Measurements from ENCODE around the gene AP3B1.
"Not testable (repeated sequence)": the region's sequence is repeated elsewhere in the genome, so short reads cannot be mapped to it uniquely, and the experiment has no call there.

Gene AP3B1

DNA sequence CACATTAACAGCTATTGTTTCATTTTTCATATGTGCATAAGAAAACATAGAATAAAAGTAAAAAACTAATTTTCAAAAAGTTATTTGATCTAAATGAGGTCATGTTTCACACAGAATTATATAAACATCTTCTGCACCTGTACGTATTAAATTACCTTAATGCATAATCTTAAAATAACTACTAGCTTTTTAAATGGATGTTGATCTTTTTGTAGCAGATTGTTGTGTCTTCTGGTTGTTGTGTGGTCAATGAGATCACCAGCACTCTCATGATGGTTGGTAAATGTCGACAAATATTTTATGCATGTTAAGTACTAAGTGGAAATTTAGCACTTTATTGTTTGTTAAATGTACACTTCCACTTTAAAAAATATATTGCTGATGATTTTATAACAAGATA, 162.0 kb downstream of the AP3B1 start:
- DNase-seq = no peak

DNA sequence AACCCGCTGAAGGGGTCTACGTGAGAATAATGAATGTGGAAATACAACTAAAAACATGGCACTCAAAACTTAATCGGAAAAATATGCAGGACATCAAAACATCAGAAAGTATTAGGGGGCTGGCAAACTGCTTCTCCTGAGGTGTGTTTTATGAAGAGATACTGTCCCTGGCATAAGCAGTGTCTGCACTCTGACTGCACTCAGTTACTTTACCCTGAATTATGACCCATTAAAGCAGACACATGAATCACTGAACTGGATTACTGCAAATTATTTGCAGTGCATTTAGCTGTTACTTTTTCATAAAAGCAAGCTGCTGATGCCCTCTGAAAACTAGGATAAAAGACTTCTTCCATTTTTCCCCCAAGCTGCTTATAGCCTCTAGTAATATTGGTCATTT, 164.9 kb downstream of the AP3B1 start:
- DNase-seq = no peak

DNA sequence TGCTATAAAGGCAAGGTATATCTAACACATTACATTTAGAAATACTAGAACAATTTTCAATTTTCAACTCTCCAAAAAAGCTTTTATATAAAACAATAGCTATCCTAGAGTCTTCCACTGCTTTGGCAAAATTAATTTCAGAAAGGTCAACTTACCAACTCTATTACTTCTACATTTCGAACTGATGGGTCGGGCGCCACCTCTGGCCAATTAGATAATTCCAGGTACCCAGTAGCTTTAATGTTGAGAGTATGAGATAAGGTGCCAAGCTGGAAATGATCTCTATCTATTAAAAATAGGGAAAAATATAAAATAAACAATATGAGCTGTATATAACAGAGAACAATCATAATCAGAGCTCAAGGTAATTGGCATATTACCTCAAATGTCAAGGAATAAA, 166.6 kb downstream of the AP3B1 start:
- DNase-seq = no peak

DNA sequence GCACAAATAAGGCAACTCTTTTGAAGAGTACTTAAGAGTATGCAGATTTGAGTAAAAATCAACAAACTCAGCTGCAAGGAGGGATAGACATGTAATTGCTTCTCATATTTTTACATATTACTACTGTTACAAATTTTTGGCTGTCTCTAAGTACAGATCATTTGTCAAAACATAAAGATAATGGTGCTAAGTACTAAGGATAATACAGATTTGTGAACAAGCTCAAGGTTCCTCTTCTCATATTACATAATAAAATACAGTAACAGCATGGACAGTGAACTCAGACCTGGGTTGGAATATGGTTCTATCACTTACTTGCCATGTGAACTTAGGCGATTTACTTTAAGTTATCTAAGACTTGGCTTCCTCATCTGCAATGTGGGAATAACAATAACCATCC, 168.0 kb downstream of the AP3B1 start:
- no peak for DNase-seq

DNA sequence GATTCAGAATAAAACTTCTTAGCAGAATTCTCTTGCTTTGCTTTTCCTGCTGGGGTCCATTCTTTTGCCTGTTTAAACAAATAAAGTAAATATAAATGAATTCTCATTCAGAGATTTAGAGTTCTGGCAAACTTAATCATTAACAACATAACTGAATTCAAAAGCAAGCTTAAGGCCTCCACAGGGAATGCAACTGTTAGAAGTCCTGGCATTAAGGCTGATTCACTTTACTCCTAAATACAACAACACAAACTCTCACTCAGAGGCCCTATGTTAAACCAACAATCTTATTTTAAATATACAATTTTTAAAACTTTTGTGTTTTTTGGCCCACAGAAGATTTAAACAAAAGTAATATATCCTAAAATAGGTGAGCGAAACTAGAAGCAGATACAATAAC, 178.3 kb downstream of the AP3B1 start:
- DNase-seq = no peak

DNA sequence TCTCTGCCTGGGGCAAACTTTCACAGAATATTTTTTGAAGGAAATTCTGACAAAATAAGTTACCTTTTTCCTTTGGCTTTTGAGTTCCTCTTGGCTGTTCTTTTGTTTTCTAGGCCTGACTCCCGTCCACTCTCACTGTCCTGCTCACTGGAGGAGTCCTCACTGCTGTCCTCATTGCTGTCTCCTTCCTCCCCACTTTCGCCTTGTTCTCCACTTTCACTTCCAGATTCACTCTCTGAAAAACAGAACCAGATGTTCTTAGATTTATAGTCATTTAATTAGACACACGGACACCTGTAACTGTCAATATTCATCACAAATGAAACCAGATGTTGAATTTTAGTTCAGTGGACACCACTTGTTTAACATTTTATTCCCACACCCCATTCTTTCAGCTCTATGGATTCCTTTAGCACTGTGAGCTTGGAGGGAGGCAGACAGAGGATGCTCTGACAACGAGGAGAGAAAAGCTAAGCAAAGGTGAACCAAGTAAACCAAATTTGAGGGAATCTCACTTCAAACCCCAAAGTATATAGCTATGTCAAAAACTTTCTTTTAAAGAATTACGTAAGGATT, 180.7 kb downstream of the AP3B1 start:
- no peak for DNase-seq

DNA sequence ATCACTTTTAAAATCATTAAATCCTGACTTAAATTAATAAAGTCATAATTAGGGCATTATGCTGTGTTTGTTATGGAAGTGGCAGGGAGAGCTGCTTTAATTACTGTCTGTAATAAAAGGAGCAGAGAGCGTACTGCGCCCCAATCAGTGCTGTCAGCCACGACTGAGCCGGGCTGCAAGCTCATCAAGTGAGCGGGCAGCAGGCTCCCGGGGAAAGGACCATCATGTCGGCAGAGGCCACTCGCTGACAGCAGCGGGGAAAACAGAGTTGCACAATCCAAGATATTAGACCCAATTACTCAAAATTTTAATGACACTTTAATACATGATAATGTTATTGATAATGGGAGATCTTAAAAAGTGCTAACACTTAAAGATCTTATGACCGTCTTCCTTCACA, 181.6 kb downstream of the AP3B1 start:
- DNase-seq = no peak

DNA sequence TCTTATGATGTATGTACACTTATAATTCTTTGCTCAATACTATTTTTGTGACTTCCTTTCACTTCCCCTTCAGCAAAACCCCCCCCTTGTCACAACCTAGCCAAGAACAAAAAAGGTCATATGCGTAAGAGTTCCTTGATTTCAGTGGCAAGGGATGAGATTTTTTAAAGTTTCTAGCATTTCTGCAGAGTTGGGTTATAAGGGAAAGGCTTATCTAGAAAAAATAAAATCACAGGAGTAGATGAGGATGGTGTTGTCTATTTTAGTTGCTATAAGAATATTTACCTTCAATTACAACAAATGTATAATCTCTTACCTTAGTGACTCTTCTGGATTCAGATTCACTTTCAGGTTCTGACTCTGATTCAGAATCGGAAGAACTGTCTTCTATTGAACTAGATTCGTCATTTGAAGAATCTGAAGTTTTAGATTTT, 184.6 kb downstream of the AP3B1 start:
- no peak for DNase-seq

DNA sequence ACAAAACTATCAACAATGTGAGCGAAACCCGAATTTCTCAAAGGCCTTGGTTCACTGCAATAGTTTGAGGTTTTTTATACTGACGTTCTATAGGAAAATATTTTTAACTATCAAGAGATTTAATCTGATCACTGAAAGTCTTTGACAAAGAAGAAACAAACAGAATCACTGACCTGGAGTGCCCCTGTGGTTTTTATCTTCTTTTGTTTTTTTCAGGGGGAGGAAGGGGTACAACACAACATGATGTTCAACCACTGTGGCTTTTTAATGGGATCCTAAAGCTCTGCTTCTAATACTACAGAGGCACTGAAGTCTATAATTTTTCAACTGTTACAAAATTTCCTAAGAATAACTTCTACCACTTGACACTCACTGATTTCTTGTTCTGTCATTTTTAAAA, 185.9 kb downstream of the AP3B1 start:
- DNase-seq = no peak

DNA sequence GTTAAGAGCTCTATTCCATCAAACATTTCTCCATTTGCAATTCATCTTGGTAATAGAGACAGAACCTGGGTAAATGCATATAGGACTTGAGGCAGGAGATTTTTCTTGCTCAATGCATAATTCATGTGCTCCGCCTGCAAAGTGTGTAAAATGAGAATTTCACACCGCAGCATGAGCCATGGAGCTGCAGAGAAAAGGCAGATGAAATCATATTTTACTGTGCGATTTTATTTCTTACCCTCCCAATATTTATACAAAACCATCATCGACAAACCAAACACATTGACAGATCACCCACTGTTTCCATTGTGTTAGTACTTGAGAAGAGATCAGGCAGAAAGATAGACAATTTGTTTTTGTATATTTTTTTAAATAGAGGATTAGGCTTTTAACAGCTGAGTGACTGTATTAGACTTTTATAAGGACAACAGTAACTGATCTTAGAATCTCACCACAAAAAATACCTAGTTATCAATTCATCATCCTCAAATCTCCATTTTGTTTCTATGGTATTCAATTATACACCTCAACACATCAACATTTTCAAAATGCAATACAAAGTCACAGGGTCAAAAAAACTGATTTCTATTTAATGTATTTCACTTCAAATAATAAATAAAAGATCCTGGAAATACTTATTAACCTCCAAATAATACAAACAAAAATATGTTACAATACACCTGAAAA, 191.1 kb downstream of the AP3B1 start:
- DNase-seq = no peak

DNA sequence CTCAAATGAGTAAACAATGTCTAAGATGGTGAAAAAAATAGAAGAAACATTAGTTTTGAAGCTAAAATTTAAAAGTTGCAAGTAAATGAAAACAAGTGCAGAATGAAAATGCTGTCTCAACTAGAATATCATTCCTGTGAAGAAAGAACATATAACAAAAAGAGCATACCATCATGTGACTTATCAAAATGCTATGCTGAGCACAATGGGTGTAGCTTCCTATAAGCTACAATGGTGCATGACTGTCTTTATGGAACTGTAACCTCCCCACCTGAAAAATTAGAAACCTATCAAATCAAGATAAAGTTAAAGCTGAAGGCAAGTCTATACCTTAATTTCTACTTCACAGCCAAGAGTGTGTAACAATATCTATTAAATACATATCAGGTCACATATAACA, 192.0 kb downstream of the AP3B1 start:
- DNase-seq = no peak

DNA sequence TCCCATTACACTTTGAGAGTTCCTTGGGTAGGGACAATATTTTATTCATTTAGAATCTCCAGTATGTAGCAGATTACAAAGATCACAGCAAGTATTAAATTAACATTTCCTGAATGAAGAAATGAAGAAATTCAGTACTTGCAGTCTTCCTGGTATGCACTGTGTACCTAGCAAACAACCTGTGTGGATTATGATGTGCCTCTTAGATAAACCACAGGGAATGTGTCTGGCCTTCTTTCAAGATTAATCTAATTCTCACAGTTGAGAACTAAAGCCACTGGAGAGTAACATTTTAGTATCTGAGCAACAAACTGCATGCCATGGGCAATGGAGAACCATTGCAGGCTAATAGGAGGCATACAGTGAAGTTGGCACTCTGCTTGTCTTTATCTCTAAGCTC, 199.4 kb downstream of the AP3B1 start:
- DNase-seq = no peak

DNA sequence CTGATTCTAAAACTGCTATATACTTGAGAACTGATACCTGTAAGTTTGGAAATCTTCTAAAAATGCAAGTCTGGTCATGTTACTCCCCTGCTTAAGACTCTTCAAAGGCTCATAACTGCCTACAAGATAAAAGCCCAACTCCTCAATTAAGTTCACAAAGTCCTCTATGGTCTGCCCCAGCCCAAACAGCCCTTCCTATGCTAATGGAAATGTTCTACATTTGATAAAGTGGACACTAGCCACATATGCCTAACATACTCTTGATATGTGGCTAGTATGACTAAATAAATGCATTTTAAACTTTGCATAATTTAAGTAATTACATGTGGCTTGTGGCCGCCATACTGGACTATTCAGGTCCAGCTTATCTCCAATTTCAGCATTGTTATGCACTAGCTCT, 204.5 kb downstream of the AP3B1 start:
- DNase-seq = no peak

DNA sequence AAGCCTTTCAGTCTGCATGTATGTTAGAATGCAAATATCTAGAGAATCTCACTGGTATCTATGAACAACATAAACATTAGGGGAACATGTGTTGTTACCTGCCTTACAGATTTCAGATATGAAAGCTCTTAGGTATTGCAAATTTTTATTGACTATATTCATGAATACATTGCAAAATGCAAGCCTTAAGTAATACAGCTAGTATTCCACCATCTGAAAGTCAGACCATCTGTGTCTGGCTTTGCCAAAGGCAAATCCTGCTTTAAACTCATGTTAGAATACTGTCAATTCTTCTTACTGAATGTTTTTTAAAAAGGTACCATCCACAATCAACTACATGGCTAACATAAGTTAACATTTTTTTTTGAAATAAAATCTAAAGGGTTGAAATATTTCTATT, 215.6 kb downstream of the AP3B1 start:
- no peak for DNase-seq

DNA sequence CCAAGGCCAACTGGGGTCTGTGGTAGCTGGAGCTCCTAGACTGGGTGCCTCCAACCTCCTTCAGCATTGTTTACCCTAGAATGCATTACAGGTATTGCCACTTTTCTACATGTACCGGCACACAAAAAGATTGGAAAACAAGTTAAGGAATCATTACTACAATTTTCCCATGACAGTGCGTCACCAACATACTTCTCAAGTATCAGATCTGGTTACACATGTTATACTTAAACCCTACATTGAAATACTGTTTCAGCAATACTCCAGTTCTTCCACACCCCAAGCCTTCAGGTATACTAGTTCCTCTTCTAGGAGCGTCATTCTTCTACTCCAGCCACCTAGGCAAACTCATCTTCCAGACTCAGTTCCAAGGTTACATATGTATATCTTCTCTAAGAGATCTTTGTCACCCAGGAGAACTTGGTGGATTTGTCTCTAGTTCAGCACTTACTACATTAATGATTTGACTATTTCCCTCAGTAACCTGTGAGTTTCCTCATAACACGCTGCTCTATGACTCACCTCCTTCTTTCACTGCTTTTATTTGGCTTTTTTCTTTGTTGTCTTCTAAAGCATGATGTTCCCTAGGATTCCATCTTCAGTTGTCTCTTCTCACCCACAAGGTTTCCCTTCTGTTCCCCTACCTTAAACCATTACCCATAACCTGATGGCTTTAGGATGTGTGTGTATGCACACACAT, 217.0 kb downstream of the AP3B1 start:
- DNase-seq = no peak

DNA sequence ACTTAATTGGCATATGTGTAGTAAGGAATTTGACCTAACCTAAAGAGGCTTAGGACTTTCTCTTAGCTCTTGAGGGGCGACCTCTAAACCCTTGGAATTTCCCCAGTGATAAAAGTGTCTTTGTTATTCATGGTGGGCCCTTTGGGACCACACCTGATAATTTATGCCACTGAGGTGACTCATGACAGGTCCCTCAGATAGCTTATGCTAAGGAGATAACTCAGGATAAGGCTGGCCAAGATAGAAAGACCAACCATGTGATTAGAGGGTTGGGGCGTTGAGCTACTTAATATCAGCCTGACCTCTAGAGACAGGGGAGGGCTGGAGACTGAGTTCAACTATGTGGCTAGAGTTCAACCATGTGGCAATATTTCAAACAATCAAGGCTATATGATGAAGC, 218.1 kb downstream of the AP3B1 start:
- DNase-seq = no peak

DNA sequence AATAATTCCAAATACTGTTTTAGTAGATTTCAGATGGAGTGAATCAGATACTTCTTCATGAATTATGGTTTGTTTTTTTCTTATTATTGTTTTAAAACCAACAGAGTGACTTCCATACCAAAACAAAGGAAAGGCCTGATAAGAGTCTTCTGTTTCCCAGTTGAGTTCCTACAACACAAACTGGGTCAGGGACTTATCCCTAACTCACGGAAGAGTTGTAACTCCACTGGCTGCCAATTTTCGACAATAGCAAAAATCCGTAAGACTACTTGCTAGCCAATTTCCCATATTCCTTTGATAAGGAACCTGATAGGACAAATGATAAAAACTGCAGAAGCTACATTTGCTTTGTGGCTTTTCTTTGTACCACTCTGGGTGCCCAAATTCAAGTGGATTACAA, 219.2 kb downstream of the AP3B1 start:
- no peak for DNase-seq

DNA sequence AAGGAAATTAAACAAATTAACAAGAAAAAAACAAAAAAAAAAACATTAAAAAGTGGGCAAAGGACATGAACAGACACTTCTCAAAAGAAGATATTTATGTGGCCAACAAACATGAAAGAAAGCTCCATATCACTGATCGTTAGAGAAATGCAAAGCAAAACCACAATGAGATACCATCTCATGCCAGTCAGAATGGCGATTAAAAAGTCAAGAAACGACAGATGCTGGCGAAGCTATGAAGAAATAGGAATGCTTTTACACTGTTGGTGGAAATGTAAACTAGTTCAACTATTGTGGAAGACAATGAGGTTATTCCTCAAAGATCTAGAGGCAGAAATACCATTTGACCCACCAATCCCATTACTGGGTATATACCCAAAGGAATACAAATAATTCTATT, 223.8 kb downstream of the AP3B1 start:
- DNase-seq = not testable (repeated sequence)

DNA sequence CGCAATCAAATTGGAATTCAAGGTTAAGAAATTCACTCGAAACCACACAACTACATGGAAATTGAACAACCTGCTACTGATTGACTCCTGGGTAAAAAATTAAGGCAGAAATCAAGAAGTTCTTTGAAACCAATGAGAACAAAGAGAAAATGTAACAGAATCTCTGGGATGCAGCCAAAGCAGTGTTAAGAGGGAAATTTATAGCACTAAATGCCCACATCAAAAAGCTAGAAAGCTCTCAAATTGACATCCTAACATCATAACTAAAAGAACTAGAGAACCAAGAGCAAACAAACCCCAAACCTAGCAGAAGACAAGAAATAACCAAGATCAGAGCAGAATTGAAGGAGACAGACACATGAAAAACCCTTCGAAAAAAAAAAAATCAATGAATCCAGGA, 226.9 kb downstream of the AP3B1 start:
- DNase-seq = not testable (repeated sequence)

DNA sequence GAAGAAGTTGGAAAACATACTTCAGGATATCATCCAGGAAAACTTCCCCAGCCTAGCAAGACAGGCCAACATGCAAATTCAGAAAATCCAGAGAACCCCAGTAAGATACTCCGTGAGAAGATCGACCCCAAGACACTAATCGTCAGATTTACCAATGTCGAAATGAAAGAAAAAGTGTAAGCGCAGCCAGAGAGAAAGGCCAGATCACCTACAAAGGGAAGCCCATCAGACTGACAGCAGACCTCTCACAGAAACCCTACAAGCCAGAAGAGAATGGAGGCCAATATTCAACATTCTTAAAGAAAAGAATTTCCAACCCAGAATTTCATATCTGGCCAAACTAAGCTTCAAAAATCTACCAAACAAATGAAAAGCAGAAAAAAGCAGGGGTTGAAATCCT, 227.8 kb downstream of the AP3B1 start:
- DNase-seq = not testable (repeated sequence)

DNA sequence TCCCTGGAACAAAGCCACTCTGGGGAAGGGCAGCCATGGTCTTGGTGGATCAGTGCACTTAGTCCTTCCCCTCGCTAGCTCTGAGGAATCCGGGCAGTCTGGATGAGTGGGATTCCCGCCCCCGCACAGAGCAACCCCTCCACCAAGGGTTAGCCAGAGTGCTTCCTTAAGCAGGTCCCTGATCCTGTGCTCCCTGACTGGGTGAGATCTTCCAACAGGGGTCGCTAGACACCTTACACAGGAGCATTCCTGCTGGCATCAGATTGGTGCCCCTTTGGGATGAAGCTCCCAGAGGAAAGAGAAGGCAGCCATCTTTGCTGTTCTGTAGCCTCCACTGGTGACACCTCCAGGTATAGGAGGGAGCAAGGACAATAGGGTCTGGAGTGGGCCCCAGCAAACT, 228.8 kb downstream of the AP3B1 start:
- no peak for DNase-seq

DNA sequence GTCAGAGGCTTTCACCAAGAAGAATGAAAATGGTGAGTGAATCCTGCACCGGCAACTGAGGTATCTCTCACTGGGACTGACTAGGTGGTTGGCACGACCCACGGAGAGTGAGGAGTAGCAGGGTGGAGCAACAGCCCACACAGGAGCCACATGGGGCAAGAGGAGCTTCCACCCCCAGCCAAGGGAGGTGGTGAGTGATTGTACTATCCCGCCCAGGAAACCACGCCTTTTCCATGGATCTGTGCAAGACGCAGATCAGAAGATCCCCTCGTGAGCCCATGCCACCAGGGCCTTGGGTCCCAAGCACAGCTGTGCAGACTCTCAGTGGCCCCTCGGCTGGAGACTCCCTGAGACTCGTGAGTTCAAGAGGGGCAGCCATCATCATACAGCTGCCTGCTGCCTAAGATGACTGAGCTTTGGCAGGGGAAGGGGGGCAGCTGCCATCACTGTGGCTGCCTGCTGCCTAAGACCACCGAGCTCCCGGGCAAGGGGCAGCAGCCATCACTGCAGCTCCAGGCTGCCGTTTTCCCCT, 229.5 kb downstream of the AP3B1 start:
- DNase-seq = no peak

DNA sequence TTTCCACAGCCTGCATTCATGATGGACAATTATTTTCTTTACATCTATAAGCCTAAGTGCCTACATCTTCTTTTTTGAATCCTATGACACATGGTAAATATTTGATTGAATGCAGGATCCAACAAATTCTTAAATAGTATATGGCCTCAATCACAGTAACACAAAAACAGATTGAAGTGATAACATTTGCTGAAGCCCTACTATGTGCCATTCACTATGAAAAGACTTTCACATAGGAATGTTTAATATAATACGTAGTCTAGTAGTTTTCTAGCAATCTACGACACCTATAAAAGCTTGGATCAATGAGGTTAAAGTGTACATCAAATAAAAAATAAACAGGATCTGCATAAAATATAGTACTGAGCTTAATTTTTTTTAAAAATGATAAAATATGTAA, 231.0 kb downstream of the AP3B1 start:
- DNase-seq = no peak

DNA sequence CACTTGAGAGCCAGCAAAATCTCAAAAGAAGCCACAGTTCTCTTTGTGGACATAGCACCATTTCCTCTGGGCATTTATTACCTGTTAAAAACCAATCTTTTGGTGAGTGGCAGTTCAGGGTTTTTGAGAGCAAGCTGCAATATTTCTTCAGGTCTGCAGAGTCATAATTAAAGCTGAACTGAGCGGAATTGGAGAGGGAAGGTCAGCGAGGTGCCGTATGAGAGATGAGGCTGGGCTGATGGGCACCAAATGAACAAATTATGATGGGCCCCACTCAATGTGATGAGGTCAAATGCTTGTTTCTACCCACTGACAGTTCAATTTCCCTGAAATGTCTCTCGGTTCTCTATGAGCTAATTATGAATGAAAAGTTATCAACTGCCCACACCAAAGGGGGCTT, 231.9 kb downstream of the AP3B1 start:
- no peak for DNase-seq
